ENCODE data around the gene GRAMD1A. TPM values are rescaled to one million over a fixed set of nuclear protein-coding genes. Genes with fewer than 3 reads are reported as not detected.

GRAMD1A gene
- total and polyA plus RNA-seq, 9 of the 15 experiments (the other 6 are each of a cell fraction or from before 2014, with no cell fraction given): 1.4 to 63.8 (median 38.5) TPM

DNA sequence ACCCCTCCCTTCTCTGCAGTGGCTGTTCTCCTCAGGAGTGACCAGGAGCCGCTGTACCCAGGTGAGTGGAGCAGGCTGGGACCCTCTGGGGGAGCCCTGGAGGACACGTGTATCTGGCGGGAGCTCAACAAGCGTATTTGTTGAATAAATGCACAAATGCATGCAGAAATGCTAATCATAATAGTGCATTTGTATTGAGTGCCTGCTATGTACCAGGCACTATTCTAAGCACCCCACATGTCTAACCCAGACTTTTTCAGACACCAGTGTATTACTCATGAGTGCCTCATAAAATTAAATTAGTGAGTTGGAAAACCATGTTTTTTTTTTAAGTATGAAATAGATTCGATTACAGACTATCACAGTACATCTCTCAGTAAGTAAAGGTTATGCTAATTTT, 49.3 kb downstream of the GRAMD1A start:
- Histone ChIP-seq H3K9me1 (ENCODE audit: control insufficient read depth, insufficient read depth, low read length) (no peaks in the 10 kb centered on the region), H3K4me3 (no peak overlapping the region), H3K36me3 (ENCODE audit: control insufficient read depth, insufficient read depth, low read length) (no peaks in the 10 kb centered on the region), H3K27me3 (ENCODE audit: control insufficient read depth in 2 of 2, insufficient read depth in 2 of 2, low read length in 2 of 2) (0 out of 5 replicates have a peak, but pooled peaks cover 0 to 4% of the 10 kb centered on the region in 2 experiments), H3K27ac (ENCODE audit: extremely low read depth, low read depth, low read length) (no peak overlapping the region), H3K4me1 (replicated peaks in 1 of 2; ENCODE audit: control insufficient read depth in 2 of 2, insufficient read depth in 2 of 2, low read length in 2 of 2) (peaks cover 0 to 10% of the 10 kb centered on the region in 2 experiments; a peak in 2 of 5 replicates), H3K9me3 (replicated peaks; ENCODE audit: control insufficient read depth, insufficient read depth, low read depth, low read length) (no peaks in the 10 kb centered on the region), H3K4me2 (ENCODE audit: insufficient read depth, low read length) (no peak overlapping the region), H3K9ac (ENCODE audit: insufficient read depth in 1 of 2, low read depth in 2 of 2, low read length in 2 of 2) (no peak overlapping the region; a peak in 1 of 4 replicates), H3K79me2 (ENCODE audit: control insufficient read depth, insufficient read depth, low read length) (no peaks in the 10 kb centered on the region), H4K20me1 (replicated peaks; ENCODE audit: control insufficient read depth, insufficient read depth, low read length) (no peaks in the 10 kb centered on the region), H2AFZ (ENCODE audit: low read depth, low read length) (no peak overlapping the region)
- no TSS peak for BruUV-seq (replicated peaks)
- intact Hi-C loops (cut with micrococcal nuclease) (loop anchor here (10.0 kb wide), 1 partner anchor 45 kb away; no protein-coding TSS in a partner anchor), in situ Hi-C loops (cut with MboI) (no loop called here)
- no peak for FAIRE-seq
- ATAC-seq: no peak
- ChIA-PET CTCF (ENCODE audit: low intra/inter-chr PET ratio) (no interaction called here), POLR2A (interaction anchor here (1.2 to 1.5 kb wide), 2 partner anchors 9 to 17 kb away, joined by 3 to 5 read pairs; no protein-coding TSS in a partner anchor)
- DNase-seq (ENCODE audit: extremely low read depth in 1 of 4, low spot score in 3 of 4): no peak
- TF ChIP-seq, protein P1, sequence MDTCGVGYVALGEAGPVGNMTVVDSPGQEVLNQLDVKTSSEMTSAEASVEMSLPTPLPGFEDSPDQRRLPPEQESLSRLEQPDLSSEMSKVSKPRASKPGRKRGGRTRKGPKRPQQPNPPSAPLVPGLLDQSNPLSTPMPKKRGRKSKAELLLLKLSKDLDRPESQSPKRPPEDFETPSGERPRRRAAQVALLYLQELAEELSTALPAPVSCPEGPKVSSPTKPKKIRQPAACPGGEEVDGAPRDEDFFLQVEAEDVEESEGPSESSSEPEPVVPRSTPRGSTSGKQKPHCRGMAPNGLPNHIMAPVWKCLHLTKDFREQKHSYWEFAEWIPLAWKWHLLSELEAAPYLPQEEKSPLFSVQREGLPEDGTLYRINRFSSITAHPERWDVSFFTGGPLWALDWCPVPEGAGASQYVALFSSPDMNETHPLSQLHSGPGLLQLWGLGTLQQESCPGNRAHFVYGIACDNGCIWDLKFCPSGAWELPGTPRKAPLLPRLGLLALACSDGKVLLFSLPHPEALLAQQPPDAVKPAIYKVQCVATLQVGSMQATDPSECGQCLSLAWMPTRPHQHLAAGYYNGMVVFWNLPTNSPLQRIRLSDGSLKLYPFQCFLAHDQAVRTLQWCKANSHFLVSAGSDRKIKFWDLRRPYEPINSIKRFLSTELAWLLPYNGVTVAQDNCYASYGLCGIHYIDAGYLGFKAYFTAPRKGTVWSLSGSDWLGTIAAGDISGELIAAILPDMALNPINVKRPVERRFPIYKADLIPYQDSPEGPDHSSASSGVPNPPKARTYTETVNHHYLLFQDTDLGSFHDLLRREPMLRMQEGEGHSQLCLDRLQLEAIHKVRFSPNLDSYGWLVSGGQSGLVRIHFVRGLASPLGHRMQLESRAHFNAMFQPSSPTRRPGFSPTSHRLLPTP (IDR thresholded peaks at IDR 0.05; ENCODE audit: borderline replicate concordance, extremely low read depth, insufficient read length): no peak
- TF ChIP-seq ZNF224 (CRISPR knock-in tag; IDR thresholded peaks at IDR 0.05) (no peak), RFX1 (IDR thresholded peaks at IDR 0.05) (no peak), ZNF24 (IDR thresholded peaks at IDR 0.05) (no peak), RCOR1 (IDR thresholded peaks at IDR 0.05; ENCODE audit: borderline replicate concordance in 1 of 2, low read depth in 2 of 2, low read length in 2 of 2) (no peak), ELF2 (CRISPR knock-in tag; IDR thresholded peaks at IDR 0.05) (no peak), MEIS2 (IDR thresholded peaks at IDR 0.05; ENCODE audit: partially characterized antibody) (no peak), FOXA1 (IDR thresholded peaks at IDR 0.05; ENCODE audit: borderline replicate concordance) (no peak), ZNF785 (CRISPR knock-in tag; IDR thresholded peaks at IDR 0.05) (no peak), POLR2H (tag; IDR thresholded peaks at IDR 0.05; ENCODE audit: low read depth) (no peak), WHSC1 (IDR thresholded peaks at IDR 0.05; ENCODE audit: low read length) (no peak), SRSF3 (IDR thresholded peaks at IDR 0.05; ENCODE audit: insufficient read depth, low read length) (no peak), BACH1 (tag; IDR thresholded peaks at IDR 0.05) (no peak)
- TF ChIP-seq, protein P2, sequence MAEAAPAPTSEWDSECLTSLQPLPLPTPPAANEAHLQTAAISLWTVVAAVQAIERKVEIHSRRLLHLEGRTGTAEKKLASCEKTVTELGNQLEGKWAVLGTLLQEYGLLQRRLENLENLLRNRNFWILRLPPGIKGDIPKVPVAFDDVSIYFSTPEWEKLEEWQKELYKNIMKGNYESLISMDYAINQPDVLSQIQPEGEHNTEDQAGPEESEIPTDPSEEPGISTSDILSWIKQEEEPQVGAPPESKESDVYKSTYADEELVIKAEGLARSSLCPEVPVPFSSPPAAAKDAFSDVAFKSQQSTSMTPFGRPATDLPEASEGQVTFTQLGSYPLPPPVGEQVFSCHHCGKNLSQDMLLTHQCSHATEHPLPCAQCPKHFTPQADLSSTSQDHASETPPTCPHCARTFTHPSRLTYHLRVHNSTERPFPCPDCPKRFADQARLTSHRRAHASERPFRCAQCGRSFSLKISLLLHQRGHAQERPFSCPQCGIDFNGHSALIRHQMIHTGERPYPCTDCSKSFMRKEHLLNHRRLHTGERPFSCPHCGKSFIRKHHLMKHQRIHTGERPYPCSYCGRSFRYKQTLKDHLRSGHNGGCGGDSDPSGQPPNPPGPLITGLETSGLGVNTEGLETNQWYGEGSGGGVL (CRISPR knock-in tag; IDR thresholded peaks at IDR 0.05): no peak
- TF ChIP-seq, protein P3, sequence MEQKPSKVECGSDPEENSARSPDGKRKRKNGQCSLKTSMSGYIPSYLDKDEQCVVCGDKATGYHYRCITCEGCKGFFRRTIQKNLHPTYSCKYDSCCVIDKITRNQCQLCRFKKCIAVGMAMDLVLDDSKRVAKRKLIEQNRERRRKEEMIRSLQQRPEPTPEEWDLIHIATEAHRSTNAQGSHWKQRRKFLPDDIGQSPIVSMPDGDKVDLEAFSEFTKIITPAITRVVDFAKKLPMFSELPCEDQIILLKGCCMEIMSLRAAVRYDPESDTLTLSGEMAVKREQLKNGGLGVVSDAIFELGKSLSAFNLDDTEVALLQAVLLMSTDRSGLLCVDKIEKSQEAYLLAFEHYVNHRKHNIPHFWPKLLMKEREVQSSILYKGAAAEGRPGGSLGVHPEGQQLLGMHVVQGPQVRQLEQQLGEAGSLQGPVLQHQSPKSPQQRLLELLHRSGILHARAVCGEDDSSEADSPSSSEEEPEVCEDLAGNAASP (IDR thresholded peaks at IDR 0.05): no peak
- 15% methylated on average over 5 of the region's 5 CpGs for WGBS (ENCODE audit: insufficient coverage, low coverage, missing lambda C conversion rate)
